Mesendoderm (in vitro differentiated cells): ENCODE results near the gene FKBP10.
"Not testable (repeated sequence)": the region's sequence is repeated elsewhere in the genome, so short reads cannot be mapped to it uniquely, and the experiment has no call there.

Experiments used
- DNase-seq: peaks from one replicate; pipeline ENCODE4 v3.0.0; 2013
- H2AK5ac ChIP-seq: 2 replicates; pipeline ENCODE4 v1.6.1; 2013; ENCODE audit warnings: low read length, inconsistent platforms
- H2BK120ac ChIP-seq: 2 replicates; pipeline ENCODE4 v1.6.1; 2013; ENCODE audit warnings: low read depth, mild to moderate bottlenecking, low read length, moderate library complexity, mixed read lengths
- H2BK15ac ChIP-seq: replicated peaks from 2 replicates; pipeline ENCODE4 v1.6.1; 2013; ENCODE audit warnings: low read depth, mild to moderate bottlenecking, moderate library complexity
- H2BK5ac ChIP-seq: 2 replicates; pipeline ENCODE4 v1.6.1; 2013; ENCODE audit warnings: low read length, inconsistent platforms
- H3K18ac ChIP-seq: 2 replicates; pipeline ENCODE4 v1.6.1; 2013; ENCODE audit warnings: mild to moderate bottlenecking, low read length, mixed read lengths
- H3K23ac ChIP-seq: one replicate; pipeline ENCODE4 v1.6.1; 2013; ENCODE audit warnings: low read length
- H3K27ac ChIP-seq: 2 replicates; pipeline ENCODE4 v1.5.1; 2013; ENCODE audit warnings: low read depth, mild to moderate bottlenecking, inconsistent platforms, low read length, moderate library complexity
- H3K27me3 ChIP-seq: 2 replicates; pipeline ENCODE4 v1.6.1; 2013; ENCODE audit warnings: low read length, control low read depth, mild to moderate bottlenecking, inconsistent platforms; ENCODE audit not compliant: insufficient read depth, poor library complexity
- H3K36me3 ChIP-seq: 2 replicates; pipeline ENCODE4 v1.6.1; 2013; ENCODE audit warnings: low read length, inconsistent platforms; ENCODE audit not compliant: control insufficient read depth, insufficient read depth
- H3K4ac ChIP-seq: one replicate; pipeline ENCODE4 v1.6.1; 2013; ENCODE audit warnings: low read depth, mild to moderate bottlenecking, low read length, moderate library complexity
- H3K4me1 ChIP-seq: 2 replicates; pipeline ENCODE4 v1.6.1; 2013; ENCODE audit warnings: low read depth, low read length, inconsistent platforms; ENCODE audit not compliant: control insufficient read depth
- H3K4me2 ChIP-seq: 2 replicates; pipeline ENCODE4 v1.6.1; 2013; ENCODE audit warnings: low read length
- H3K4me3 ChIP-seq: 2 replicates; pipeline ENCODE4 v1.5.1; 2013; ENCODE audit warnings: mild to moderate bottlenecking, low read length
- H3K56ac ChIP-seq: one replicate; pipeline ENCODE4 v1.6.1; 2013; ENCODE audit warnings: low read length
- H3K79me1 ChIP-seq: 2 replicates; pipeline ENCODE4 v1.6.1; 2013; ENCODE audit warnings: low read length, inconsistent platforms
- H3K79me2 ChIP-seq: 2 replicates; pipeline ENCODE4 v1.6.1; 2013; ENCODE audit warnings: mild to moderate bottlenecking, low read length; ENCODE audit not compliant: control insufficient read depth, insufficient read depth
- H3K9ac ChIP-seq: 2 replicates; pipeline ENCODE4 v1.6.1; 2013; ENCODE audit warnings: low read length, inconsistent platforms
- H4K5ac ChIP-seq: one replicate; pipeline ENCODE4 v1.6.1; 2013; ENCODE audit warnings: low read length
- H4K8ac ChIP-seq: one replicate; pipeline ENCODE4 v1.6.1; 2013; ENCODE audit warnings: low read depth, mild to moderate bottlenecking, control low read depth, low read length, moderate library complexity
- WGBS: extraction: QIAGEN DNeasy Blood & Tissue Kit; methylation state at CpG from one replicate; pipeline ENCODE4 v1.1.7; 2013; ENCODE audit warnings: low lambda C conversion rate, missing lambda C conversion rate; ENCODE audit not compliant: insufficient coverage; ENCODE audit errors: extremely low coverage; 5-methylcytosine and 5-hydroxymethylcytosine counted together

FKBP10 gene

GRCh38 chr17:41773190-41773588 is 39.6 kb upstream of the FKBP10 start:
- H4K5ac ChIP-seq = no peak overlapping the region
- H3K4ac ChIP-seq = no peak overlapping the region
- peak overlapping the region; percentile 19 for H3K9ac ChIP-seq
- peak; percentile 82 for DNase-seq
- no peak overlapping the region for H3K4me3 ChIP-seq
- H3K79me1 ChIP-seq = peaks cover 17% of the 10 kb centered on the region
- H3K23ac ChIP-seq = no peak overlapping the region
- no peak overlapping the region for H3K18ac ChIP-seq
- H2BK15ac ChIP-seq = no peak overlapping the region
- no peak overlapping the region for H4K8ac ChIP-seq
- H2BK5ac ChIP-seq = no peak overlapping the region
- H2AK5ac ChIP-seq = no peak overlapping the region
- no peak overlapping the region for H2BK120ac ChIP-seq
- WGBS = no CpG with 5 or more reads among the region's 12 CpGs
- no peaks in the 10 kb centered on the region for H3K27me3 ChIP-seq
- H3K36me3 ChIP-seq = peaks cover 10% of the 10 kb centered on the region
- peaks cover 17% of the 10 kb centered on the region for H3K4me1 ChIP-seq
- peak overlapping the region; percentile 52 for H3K56ac ChIP-seq
- no peak overlapping the region for H3K27ac ChIP-seq
- H3K4me2 ChIP-seq = no peak overlapping the region
- peaks cover 24% of the 10 kb centered on the region for H3K79me2 ChIP-seq

GRCh38 chr17:41773731-41774193 is 39.0 kb upstream of the FKBP10 start:
- H2BK15ac ChIP-seq = no peak overlapping the region
- peak overlapping the region; percentile 20 for H3K9ac ChIP-seq
- no peak overlapping the region for H4K8ac ChIP-seq
- H3K27me3 ChIP-seq = no peaks in the 10 kb centered on the region
- no peak overlapping the region for H2AK5ac ChIP-seq
- peak overlapping the region; percentile 62 for H3K56ac ChIP-seq
- H3K23ac ChIP-seq = no peak overlapping the region
- H2BK5ac ChIP-seq = no peak overlapping the region
- H3K4ac ChIP-seq = no peak overlapping the region
- H3K79me1 ChIP-seq = peaks cover 17% of the 10 kb centered on the region
- no peak overlapping the region for H2BK120ac ChIP-seq
- peaks cover 24% of the 10 kb centered on the region for H3K79me2 ChIP-seq
- no peak overlapping the region for H3K4me2 ChIP-seq
- H3K4me1 ChIP-seq = peaks cover 17% of the 10 kb centered on the region
- peak overlapping the region; percentile 38 for H3K27ac ChIP-seq
- H3K4me3 ChIP-seq = no peak overlapping the region
- H3K36me3 ChIP-seq = peaks cover 7% of the 10 kb centered on the region
- DNase-seq = no peak
- H3K18ac ChIP-seq = no peak overlapping the region
- H4K5ac ChIP-seq = no peak overlapping the region
- no CpG with 5 or more reads among the region's 8 CpGs for WGBS

GRCh38 chr17:41775394-41776226 is 37.2 kb upstream of the FKBP10 start:
- Histone ChIP-seq H4K8ac (no peak overlapping the region), H3K4me1 (peaks cover 17% of the 10 kb centered on the region), H3K27ac (peak overlapping the region; percentile 24), H3K27me3 (no peaks in the 10 kb centered on the region), H3K9ac (peak overlapping the region; percentile 7), H3K79me2 (peaks cover 31% of the 10 kb centered on the region), H3K36me3 (peaks cover 2% of the 10 kb centered on the region), H3K4me3 (no peak overlapping the region), H3K56ac (peak overlapping the region; percentile 46), H4K5ac (no peak overlapping the region), H3K18ac (no peak overlapping the region), H2BK15ac (no peak overlapping the region), H3K4ac (no peak overlapping the region), H2AK5ac (no peak overlapping the region), H3K4me2 (no peak overlapping the region), H2BK120ac (no peak overlapping the region), H3K23ac (no peak overlapping the region), H3K79me1 (peaks cover 17% of the 10 kb centered on the region), H2BK5ac (no peak overlapping the region)
- peak; percentile 38 for DNase-seq
- WGBS = no CpG with 5 or more reads among the region's 12 CpGs

GRCh38 chr17:41776262-41776900 is 36.4 kb upstream of the FKBP10 start:
- H3K23ac ChIP-seq, H3K4me2 ChIP-seq, H3K4ac ChIP-seq, H4K8ac ChIP-seq, H3K27me3 ChIP-seq, H2BK15ac ChIP-seq, H3K56ac ChIP-seq, H3K27ac ChIP-seq, DNase-seq, H2BK120ac ChIP-seq, H3K18ac ChIP-seq, H2BK5ac ChIP-seq, H3K4me3 ChIP-seq, H2AK5ac ChIP-seq, H3K36me3 ChIP-seq, H4K5ac ChIP-seq: not testable (repeated sequence)
- peaks cover 17% of the 10 kb centered on the region for H3K4me1 ChIP-seq
- H3K79me2 ChIP-seq = peaks cover 33% of the 10 kb centered on the region
- peak overlapping the region; percentile 7 for H3K9ac ChIP-seq
- no CpG with 5 or more reads among the region's 14 CpGs for WGBS
- H3K79me1 ChIP-seq = peaks cover 19% of the 10 kb centered on the region

- Histone ChIP-seq H3K4me3 (no peak overlapping the region), H4K5ac (no peak overlapping the region), H3K27me3 (no peaks in the 10 kb centered on the region), H4K8ac (no peak overlapping the region), H3K4me2 (no peak overlapping the region), H2AK5ac (no peak overlapping the region), H3K79me2 (peaks cover 41% of the 10 kb centered on the region), H3K27ac (peak overlapping the region; percentile 64), H2BK5ac (peak overlapping the region; percentile 3), H3K56ac (peak overlapping the region; percentile 70), H3K9ac (peak overlapping the region; percentile 3), H3K79me1 (peaks cover 17% of the 10 kb centered on the region), H2BK120ac (no peak overlapping the region), H3K36me3 (no peaks in the 10 kb centered on the region), H2BK15ac (no peak overlapping the region), H3K18ac (peak overlapping the region; percentile 11), H3K4me1 (peaks cover 15% of the 10 kb centered on the region), H3K23ac (peak overlapping the region; percentile 24), H3K4ac (no peak overlapping the region)
- WGBS = no CpG with 5 or more reads among the region's 4 CpGs
- peak; percentile 79 for DNase-seq
Measured at GRCh38 chr17:41777157-41777573, 35.6 kb upstream of the FKBP10 start.
